Measurements from ENCODE around the gene ASNS.

ASNS gene

DNA sequence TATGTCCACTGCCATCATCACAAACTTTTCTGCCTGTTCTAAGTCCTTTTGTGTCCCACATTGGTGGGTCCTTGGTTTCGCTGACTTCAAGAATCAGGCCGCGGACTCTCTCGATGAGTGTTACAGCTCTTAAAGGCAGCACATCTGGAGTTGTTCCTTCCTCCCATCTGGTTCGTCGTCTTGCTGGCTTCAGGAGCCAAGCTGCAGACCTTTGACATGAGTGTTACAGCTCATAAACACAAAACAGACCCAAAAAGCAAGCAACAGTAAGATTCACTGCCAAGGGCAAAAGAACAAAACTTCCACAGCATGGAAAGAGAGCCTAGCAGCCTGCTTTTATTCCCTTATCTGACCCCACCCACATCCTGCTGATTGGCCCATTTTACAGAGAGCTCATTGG lies 30.2 kb downstream of the ASNS start:
- no peak for DNase-seq

- peak; percentile 39 to 55 for DNase-seq
Observed at GRCh38 chr7:97835296-97836138, 36.7 kb downstream of the ASNS start.

GRCh38 chr7:97819161-97819560 lies 53.0 kb downstream of the ASNS start:
- DNase-seq, result no peak

- DNase-seq, result no peak
Observed at GRCh38 chr7:97818066-97818663, 54.0 kb downstream of the ASNS start.
